ENCODE data around the gene USP6NL.

The USP6NL gene

DNA sequence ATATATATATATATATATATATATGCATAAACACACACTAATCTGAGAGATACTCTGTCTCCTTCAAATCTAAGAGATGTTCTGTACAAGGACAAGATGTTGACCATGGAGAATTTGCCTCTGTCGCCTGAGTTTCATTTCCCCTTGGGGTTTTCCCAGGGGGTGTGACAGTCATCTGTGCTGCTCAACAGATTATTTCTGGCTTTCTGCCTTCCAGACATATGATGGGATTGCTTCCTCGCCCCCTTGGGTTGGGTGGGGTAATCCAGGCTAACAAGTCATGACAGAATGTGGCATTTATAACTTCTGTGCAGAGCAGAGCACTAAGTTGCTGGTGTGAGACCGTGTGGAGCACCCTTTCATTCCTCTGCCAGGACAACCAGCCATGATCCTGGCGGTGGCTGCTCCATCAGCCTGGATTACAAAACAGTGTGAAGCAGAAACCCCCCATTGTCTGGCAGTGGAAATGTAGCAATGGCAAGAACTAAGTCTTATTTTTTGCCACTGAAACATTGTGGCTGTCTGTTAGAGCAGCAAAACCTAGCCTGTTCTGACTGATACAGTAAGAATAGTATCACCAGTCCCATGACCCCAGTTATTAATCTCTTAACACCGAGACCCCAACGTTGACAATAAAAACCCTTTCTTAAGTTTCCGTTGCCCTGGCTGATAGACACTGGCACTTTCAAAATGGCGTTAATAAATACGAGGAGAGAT lies 13.7 kb upstream of the USP6NL start:
- TF ChIP-seq TAF1 (IDR thresholded peaks at IDR 0.05; ENCODE audit: borderline replicate concordance, insufficient read depth, low read length) (no peak), POLR2AphosphoS5 (IDR thresholded peaks at IDR 0.05; ENCODE audit: low read depth, low read length) (no peak)
- TF ChIP-seq, protein P1, sequence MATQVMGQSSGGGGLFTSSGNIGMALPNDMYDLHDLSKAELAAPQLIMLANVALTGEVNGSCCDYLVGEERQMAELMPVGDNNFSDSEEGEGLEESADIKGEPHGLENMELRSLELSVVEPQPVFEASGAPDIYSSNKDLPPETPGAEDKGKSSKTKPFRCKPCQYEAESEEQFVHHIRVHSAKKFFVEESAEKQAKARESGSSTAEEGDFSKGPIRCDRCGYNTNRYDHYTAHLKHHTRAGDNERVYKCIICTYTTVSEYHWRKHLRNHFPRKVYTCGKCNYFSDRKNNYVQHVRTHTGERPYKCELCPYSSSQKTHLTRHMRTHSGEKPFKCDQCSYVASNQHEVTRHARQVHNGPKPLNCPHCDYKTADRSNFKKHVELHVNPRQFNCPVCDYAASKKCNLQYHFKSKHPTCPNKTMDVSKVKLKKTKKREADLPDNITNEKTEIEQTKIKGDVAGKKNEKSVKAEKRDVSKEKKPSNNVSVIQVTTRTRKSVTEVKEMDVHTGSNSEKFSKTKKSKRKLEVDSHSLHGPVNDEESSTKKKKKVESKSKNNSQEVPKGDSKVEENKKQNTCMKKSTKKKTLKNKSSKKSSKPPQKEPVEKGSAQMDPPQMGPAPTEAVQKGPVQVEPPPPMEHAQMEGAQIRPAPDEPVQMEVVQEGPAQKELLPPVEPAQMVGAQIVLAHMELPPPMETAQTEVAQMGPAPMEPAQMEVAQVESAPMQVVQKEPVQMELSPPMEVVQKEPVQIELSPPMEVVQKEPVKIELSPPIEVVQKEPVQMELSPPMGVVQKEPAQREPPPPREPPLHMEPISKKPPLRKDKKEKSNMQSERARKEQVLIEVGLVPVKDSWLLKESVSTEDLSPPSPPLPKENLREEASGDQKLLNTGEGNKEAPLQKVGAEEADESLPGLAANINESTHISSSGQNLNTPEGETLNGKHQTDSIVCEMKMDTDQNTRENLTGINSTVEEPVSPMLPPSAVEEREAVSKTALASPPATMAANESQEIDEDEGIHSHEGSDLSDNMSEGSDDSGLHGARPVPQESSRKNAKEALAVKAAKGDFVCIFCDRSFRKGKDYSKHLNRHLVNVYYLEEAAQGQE (IDR thresholded peaks at IDR 0.05; ENCODE audit: insufficient read depth in 1 of 2, low read depth in 2 of 2, low read length in 2 of 2) = no peak

DNA sequence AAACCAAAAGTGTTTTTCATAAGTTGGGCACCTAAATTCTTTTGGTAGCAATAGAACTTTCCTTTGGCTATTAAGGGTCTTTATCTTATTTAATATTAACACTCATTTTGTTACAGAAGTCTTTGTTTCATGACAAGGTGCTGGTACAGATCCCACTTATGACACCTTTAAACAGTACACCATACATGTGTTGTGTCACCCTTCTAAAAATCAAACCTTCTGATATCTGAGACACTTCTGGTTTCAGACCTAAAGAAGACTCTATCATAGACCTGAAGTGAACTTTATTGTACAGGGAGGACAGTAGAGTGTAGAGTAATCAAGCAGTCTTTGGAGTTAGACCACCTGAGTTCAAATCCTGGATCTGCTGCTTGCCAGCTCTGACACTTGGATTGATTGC lies 5.8 kb upstream of the USP6NL start:
- no peak for TF ChIP-seq POLR2AphosphoS5 (IDR thresholded peaks at IDR 0.05; ENCODE audit: low read depth, low read length)
- TF ChIP-seq SIN3A (IDR thresholded peaks at IDR 0.05; ENCODE audit: borderline replicate concordance, insufficient read depth, low read length) = no peak
- TF ChIP-seq TAF1 (IDR thresholded peaks at IDR 0.05; ENCODE audit: borderline replicate concordance, insufficient read depth, low read length) = no peak
- TF ChIP-seq, protein P1 (IDR thresholded peaks at IDR 0.05; ENCODE audit: insufficient read depth in 1 of 2, low read depth in 2 of 2, low read length in 2 of 2) = no peak
- no peak for TF ChIP-seq FOXP2 (optimal IDR thresholded peaks at IDR 0.05; ENCODE audit: borderline replicate concordance, extremely low read depth, extremely low read length, insufficient read depth)

DNA sequence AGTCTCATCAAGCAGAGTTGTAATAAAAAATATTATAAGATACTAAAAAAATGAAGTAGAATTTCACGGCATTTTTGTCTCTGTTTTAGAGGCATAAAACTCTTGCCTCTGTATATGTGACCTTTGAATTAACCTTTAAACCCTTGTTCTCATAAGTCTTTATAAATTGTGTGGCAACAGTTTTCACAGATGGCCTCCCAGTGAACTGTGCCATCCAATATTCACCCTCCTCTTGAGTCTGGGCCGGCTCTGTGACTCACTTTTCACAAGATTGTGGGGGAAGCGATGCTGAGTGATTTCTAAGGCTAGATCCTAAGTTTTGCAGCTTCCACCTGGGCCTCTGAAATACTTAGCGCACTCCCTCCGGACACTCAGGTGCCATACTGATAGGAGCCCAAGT lies 4.6 kb upstream of the USP6NL start:
- TF ChIP-seq POLR2AphosphoS5 (IDR thresholded peaks at IDR 0.05; ENCODE audit: low read depth, low read length) = no peak
- TF ChIP-seq, protein P1 (IDR thresholded peaks at IDR 0.05; ENCODE audit: insufficient read depth in 1 of 2, low read depth in 2 of 2, low read length in 2 of 2) = no peak
- no peak for TF ChIP-seq SIN3A (IDR thresholded peaks at IDR 0.05; ENCODE audit: borderline replicate concordance, insufficient read depth, low read length)
- no peak for TF ChIP-seq FOXP2 (optimal IDR thresholded peaks at IDR 0.05; ENCODE audit: borderline replicate concordance, extremely low read depth, extremely low read length, insufficient read depth)

DNA sequence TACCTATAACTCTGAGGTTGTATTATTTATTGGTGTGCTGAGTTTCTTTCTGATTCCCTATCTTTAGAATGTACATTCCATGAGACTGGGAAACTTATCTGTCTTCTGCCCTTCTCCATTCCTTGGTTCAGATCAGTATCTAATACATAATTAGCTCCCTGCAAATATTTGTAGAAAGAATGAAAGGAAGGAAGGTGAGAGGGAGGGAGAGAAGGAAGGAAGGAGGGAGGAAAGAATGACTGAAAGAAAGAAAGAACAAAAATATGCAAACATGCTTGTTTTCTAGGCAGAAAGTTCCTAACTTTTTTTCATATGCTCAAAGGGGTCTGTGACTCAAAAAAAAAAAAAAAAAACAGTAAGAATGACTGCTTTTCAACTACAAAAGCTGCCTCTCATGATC lies 3.9 kb upstream of the USP6NL start:
- TF ChIP-seq FOXP2 (optimal IDR thresholded peaks at IDR 0.05; ENCODE audit: borderline replicate concordance, extremely low read depth, extremely low read length, insufficient read depth) (no peak), SIN3A (IDR thresholded peaks at IDR 0.05; ENCODE audit: borderline replicate concordance, insufficient read depth, low read length) (no peak), TAF1 (IDR thresholded peaks at IDR 0.05; ENCODE audit: borderline replicate concordance, insufficient read depth, low read length) (no peak), POLR2AphosphoS5 (IDR thresholded peaks at IDR 0.05; ENCODE audit: low read depth, low read length) (no peak)
- TF ChIP-seq, protein P1 (IDR thresholded peaks at IDR 0.05; ENCODE audit: insufficient read depth in 1 of 2, low read depth in 2 of 2, low read length in 2 of 2) = no peak

Data from PFSK-1 (cell line).